ENCODE data around the gene PDSS2. TPM values are rescaled to one million over a fixed set of nuclear protein-coding genes. Genes with fewer than 3 reads are reported as not detected.

PDSS2 gene
- total RNA-seq, 4 donors from 2014 or later = 4.3 to 14.7 (median 12.1) TPM

DNA sequence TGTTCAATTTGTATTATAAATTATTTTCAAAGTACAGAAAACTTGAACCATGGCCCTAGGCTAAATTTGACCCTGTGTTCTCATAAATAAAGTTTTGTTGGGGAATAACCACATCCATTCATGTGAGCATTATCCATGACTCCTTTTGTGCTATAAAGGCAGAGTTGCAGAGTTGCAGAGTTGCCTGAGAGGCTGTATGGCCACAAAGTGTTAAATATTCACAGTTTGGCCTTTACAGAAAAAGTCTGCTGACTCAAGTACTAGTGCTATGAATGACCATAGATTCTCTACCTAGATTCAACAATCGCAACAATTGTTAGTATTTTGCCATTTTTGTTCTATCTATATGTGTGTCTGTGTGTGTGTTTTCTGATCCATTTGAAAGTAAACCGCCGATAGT lies 297.8 kb downstream of the PDSS2 start:
- Histone ChIP-seq H3K27ac (no peak overlapping the region), H3K4me3 (no peak overlapping the region), H3K27me3 (no peaks in the 10 kb centered on the region), H3K4me1 (no peaks in the 10 kb centered on the region), H3K36me3 (no peaks in the 10 kb centered on the region), H3K9me3 (no peaks in the 10 kb centered on the region)
- WGBS = 94% methylated on average over 3 of the region's 3 CpGs
- no peak for TF ChIP-seq POLR2AphosphoS5 (IDR thresholded peaks at IDR 0.05)
- DNase-seq (ENCODE audit: low spot score in 2 of 2) = no peak

DNA sequence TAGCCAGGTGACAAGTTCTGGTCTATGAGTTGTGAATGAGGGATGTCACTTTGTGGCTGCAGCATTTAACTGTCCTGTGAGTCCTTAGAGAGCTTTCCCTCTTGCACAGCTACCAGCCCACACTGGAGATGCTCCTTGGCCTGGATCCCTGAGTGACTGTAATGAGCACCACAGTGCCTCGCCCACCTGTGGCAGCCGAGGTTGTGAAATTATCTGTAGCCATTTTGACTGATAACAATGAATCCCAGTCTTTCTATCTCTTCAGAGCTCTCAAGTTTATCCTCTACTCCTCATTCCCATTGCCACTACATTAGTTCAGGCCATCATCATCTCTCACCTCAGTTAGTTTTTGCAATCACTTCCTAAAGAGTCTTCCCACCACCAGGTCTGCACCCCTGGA lies 302.7 kb downstream of the PDSS2 start:
- Histone ChIP-seq H3K27ac (no peak overlapping the region), H3K4me3 (no peak overlapping the region), H3K9me3 (no peaks in the 10 kb centered on the region), H3K4me1 (no peaks in the 10 kb centered on the region), H3K36me3 (no peaks in the 10 kb centered on the region), H3K27me3 (no peaks in the 10 kb centered on the region)
- no peak for DNase-seq (ENCODE audit: low spot score in 2 of 2)
- no peak for TF ChIP-seq EP300 (IDR thresholded peaks at IDR 0.05)
- TF ChIP-seq, protein P1, sequence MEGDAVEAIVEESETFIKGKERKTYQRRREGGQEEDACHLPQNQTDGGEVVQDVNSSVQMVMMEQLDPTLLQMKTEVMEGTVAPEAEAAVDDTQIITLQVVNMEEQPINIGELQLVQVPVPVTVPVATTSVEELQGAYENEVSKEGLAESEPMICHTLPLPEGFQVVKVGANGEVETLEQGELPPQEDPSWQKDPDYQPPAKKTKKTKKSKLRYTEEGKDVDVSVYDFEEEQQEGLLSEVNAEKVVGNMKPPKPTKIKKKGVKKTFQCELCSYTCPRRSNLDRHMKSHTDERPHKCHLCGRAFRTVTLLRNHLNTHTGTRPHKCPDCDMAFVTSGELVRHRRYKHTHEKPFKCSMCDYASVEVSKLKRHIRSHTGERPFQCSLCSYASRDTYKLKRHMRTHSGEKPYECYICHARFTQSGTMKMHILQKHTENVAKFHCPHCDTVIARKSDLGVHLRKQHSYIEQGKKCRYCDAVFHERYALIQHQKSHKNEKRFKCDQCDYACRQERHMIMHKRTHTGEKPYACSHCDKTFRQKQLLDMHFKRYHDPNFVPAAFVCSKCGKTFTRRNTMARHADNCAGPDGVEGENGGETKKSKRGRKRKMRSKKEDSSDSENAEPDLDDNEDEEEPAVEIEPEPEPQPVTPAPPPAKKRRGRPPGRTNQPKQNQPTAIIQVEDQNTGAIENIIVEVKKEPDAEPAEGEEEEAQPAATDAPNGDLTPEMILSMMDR (IDR thresholded peaks at IDR 0.05) = no peak
- TF ChIP-seq POLR2AphosphoS5 (IDR thresholded peaks at IDR 0.05) = no peak
- no peak for TF ChIP-seq POLR2A (IDR thresholded peaks at IDR 0.05)
- 82% methylated on average over 2 of the region's 2 CpGs for WGBS

DNA sequence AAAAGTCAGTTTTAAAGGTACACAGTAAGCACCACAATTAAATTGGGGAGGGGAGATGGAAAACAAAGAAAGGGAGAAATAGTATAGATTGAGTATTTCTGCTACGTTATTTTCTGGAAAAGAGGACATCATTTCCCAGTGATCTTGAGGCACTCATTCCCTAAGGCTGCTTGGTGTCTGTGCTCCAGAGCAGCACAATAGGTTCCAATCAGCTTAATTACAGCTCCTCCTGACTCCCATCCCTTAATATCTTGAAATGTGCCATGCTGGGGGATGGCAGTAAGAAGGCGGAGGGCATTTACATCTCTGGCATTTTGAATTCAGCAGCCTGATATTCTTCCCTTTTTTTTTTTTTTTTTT lies 304.6 kb downstream of the PDSS2 start:
- DNase-seq (ENCODE audit: low spot score in 2 of 2) = no peak
- Histone ChIP-seq H3K4me3 (no peak overlapping the region), H3K4me1 (no peaks in the 10 kb centered on the region), H3K27me3 (no peaks in the 10 kb centered on the region), H3K9me3 (no peaks in the 10 kb centered on the region), H3K27ac (no peak overlapping the region), H3K36me3 (no peaks in the 10 kb centered on the region)
- 94% methylated on average over 2 of the region's 2 CpGs for WGBS
- TF ChIP-seq, protein P1 (IDR thresholded peaks at IDR 0.05) = no peak
- TF ChIP-seq POLR2A (IDR thresholded peaks at IDR 0.05) (no peak), EP300 (IDR thresholded peaks at IDR 0.05) (no peak), POLR2AphosphoS5 (IDR thresholded peaks at IDR 0.05) (no peak)

DNA sequence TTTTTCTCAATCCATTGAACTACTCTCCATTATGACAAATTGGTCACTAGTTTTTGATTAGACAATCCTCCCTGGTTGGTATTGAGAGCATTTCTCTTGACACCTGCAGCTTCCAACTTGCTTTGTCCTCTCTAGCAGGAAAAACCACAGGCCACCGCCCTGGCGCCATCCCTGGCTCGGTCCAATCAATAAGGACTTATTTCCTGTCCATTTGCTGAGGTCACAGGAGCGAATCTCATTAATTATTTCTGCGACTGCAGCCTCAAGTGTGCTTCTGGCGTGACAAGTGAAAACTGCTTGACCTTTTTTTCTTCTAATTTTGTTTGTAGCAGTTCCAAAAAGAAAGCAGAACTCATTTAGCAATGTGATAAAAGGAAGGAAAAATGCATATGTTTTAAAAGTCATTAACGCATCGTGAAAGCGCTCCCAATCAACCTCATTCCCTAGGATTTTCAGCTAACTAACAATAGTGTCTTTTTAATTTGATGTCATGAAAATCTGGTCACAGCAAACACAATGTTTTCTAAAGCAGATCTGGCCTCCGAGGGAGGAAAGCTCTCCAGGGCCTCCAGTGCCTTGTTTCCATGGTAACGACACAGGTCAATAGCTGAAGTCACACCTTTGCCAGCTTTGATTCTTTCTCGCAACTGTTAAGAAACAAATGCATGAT lies 305.1 kb downstream of the PDSS2 start:
- no peaks in the 10 kb centered on the region for H3K9me3 ChIP-seq
- TF ChIP-seq POLR2AphosphoS5 (IDR thresholded peaks at IDR 0.05) (no peak), POLR2A (IDR thresholded peaks at IDR 0.05) (no peak), EP300 (IDR thresholded peaks at IDR 0.05) (no peak)
- TF ChIP-seq, protein P1 (IDR thresholded peaks at IDR 0.05) = no peak
- WGBS = 82% methylated on average over 12 of the region's 12 CpGs
- no peak overlapping the region for H3K4me3 ChIP-seq
- no peaks in the 10 kb centered on the region for H3K36me3 ChIP-seq
- H3K4me1 ChIP-seq = no peaks in the 10 kb centered on the region
- no peaks in the 10 kb centered on the region for H3K27me3 ChIP-seq
- no peak for DNase-seq (ENCODE audit: low spot score in 2 of 2)
- no peak overlapping the region for H3K27ac ChIP-seq

DNA sequence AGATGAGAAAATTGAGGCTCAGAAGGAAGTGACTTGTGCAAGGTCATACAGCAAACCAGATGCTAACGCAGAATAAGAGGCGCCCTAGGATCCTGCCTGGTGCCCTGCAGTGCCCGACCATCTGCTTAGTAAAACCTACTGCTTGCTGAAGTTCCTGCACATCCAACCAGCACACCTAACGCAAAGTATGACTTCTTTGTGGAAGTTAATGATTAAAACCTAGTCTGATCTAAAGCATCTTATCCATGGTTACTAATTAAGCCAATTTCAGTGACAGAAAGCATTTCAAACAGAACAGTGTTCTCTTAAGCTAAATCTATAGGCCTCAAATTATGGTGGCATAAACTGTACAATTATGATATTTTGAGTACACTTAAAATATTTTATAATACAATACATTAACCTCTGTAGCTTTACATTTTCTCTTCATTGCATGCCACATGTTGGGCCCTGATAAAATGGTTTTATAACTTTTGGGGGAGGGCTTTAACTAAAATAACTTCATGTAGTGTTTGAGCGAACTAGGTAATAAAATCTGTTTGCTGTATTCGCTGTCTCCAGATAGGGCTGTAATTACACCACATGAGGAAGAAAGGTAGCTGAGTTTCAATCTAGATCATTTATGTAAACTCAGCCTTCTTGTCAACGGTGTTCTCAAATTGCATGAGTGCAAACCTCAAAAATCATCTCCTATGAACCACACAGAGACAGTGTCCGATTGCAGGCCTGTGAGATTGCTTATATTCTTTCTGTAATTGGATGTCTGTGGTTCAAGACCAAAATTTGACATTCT lies 306.5 kb downstream of the PDSS2 start:
- 95% methylated on average over 8 of the region's 8 CpGs for WGBS
- no peak for TF ChIP-seq POLR2AphosphoS5 (IDR thresholded peaks at IDR 0.05)
- TF ChIP-seq, protein P1 (IDR thresholded peaks at IDR 0.05) = no peak
- TF ChIP-seq EP300 (IDR thresholded peaks at IDR 0.05) = no peak
- no peak for TF ChIP-seq POLR2A (IDR thresholded peaks at IDR 0.05)
- H3K4me1 ChIP-seq = no peaks in the 10 kb centered on the region
- no peaks in the 10 kb centered on the region for H3K27me3 ChIP-seq
- H3K4me3 ChIP-seq = no peak overlapping the region
- H3K27ac ChIP-seq = no peak overlapping the region
- no peaks in the 10 kb centered on the region for H3K9me3 ChIP-seq
- no peaks in the 10 kb centered on the region for H3K36me3 ChIP-seq
- DNase-seq (ENCODE audit: low spot score in 2 of 2) = no peak

All from suprapubic skin (tissue), 4 donors.